K562 (cell line): ENCODE data around the gene TTL. TPM values are rescaled to one million over a fixed set of nuclear protein-coding genes. Genes with fewer than 3 reads are reported as not detected.

ENCODE experiments used
- ADNP ChIP-seq: fragments of 200-800 bp; sonication (Bioruptor generic); IDR thresholded peaks from 2 replicates; pipeline ENCODE4 v1.6.1; 2016; ENCODE audit warnings: missing genetic modification characterization, missing compliant biosample characterization
- AFF1 ChIP-seq, 2 experiments: fragments of 450-650 bp; IDR thresholded peaks; 2 replicates each; pipeline ENCODE4 v1.6.1; 2018; ENCODE audit warnings: mild to moderate bottlenecking in 2 of 2, low read depth in 1 of 2; ENCODE audit not compliant: partially characterized antibody in 2 of 2
- BRF1 ChIP-seq: IDR thresholded peaks from 3 replicates; pipeline ENCODE4 v1.6.1; 2011; ENCODE audit warnings: borderline replicate concordance, mild to moderate bottlenecking; ENCODE audit not compliant: insufficient read length; ENCODE audit errors: extremely low read depth
- CCAR2 ChIP-seq: fragments of 200-400 bp; formaldehyde crosslinking; IDR thresholded peaks from 2 replicates; pipeline ENCODE4 v1.6.1; 2017; ENCODE audit warnings: mild to moderate bottlenecking, low read depth, low read length
- CHAMP1 ChIP-seq: fragments of 450-650 bp; IDR thresholded peaks from 2 replicates; pipeline ENCODE4 v1.6.1; 2016; ENCODE audit warnings: mild to moderate bottlenecking
- DDX20 ChIP-seq: fragments of 450-650 bp; IDR thresholded peaks from 2 replicates; pipeline ENCODE4 v1.6.1; 2016; ENCODE audit warnings: missing genetic modification characterization, low read depth, mild to moderate bottlenecking, missing compliant biosample characterization, moderate library complexity
- ID3 ChIP-seq, 2 experiments: fragments of 250-450 bp in 1 of 2; fragments of 450-650 bp in 1 of 2; sonication (Bioruptor Pico) in 1 of 2; IDR thresholded peaks; 2 replicates each; pipeline versions ENCODE4 v1.6.1 to v1.8.0; 2016 to 2021; ENCODE audit warnings: mild to moderate bottlenecking in 2 of 2, moderate library complexity in 2 of 2, missing compliant biosample characterization in 1 of 2, missing genetic modification characterization in 1 of 2
- JUND ChIP-seq, 2 experiments: IDR thresholded peaks; 2 replicates in 1 of 2; 3 replicates in 1 of 2; pipeline ENCODE4 v1.6.1; 2011; ENCODE audit warnings: borderline replicate concordance in 2 of 2, low read depth in 2 of 2, low read length in 2 of 2, improper control_type of control experiment in 1 of 2, missing biosample characterization in 1 of 2, missing genetic modification characterization in 1 of 2, missing genetic modification reagents in 1 of 2
- MCM7 ChIP-seq, 2 experiments: fragments of 450-650 bp; IDR thresholded peaks; 2 replicates each; pipeline ENCODE4 v1.6.1; 2016 to 2018
- NR1H2 ChIP-seq: sonication (generic); formaldehyde crosslinking; IDR thresholded peaks from 2 replicates; pipeline ENCODE4 v1.4.0; 2020; ENCODE audit warnings: mild to moderate bottlenecking, missing genetic modification reagents
- PML ChIP-seq: IDR thresholded peaks from 2 replicates; pipeline ENCODE4 v1.6.1; 2012; ENCODE audit warnings: low read length, inconsistent platforms
- PRPF4 ChIP-seq: fragments of 200-400 bp; formaldehyde crosslinking; IDR thresholded peaks from one replicate; pipeline ENCODE4 v1.6.1; 2017; ENCODE audit warnings: low read length, low read depth, mild to moderate bottlenecking; ENCODE audit not compliant: insufficient read depth, poor library complexity, severe bottlenecking
- RB1 ChIP-seq: fragments of 450-650 bp; IDR thresholded peaks from 2 replicates; pipeline ENCODE4 v1.6.1; 2017; ENCODE audit warnings: low read depth, mild to moderate bottlenecking
- RNF2 ChIP-seq: sonication (generic); IDR thresholded peaks from 2 replicates; pipeline ENCODE4 v1.6.1; 2016
- SAFB2 ChIP-seq: fragments of 200-400 bp; formaldehyde crosslinking; IDR thresholded peaks from 2 replicates; pipeline ENCODE4 v1.6.1; 2018; ENCODE audit warnings: borderline replicate concordance, low read length, low read depth, moderate library complexity; ENCODE audit not compliant: severe bottlenecking
- SUPT5H ChIP-seq: fragments of 450-650 bp; IDR thresholded peaks from 2 replicates; pipeline ENCODE4 v1.6.1; 2016
- TCF15 ChIP-seq: fragments of 250-450 bp; sonication (Bioruptor Pico); IDR thresholded peaks from 2 replicates; pipeline ENCODE4 v1.8.0; 2022; ENCODE audit warnings: moderate library complexity, mild to moderate bottlenecking, inconsistent platforms
- ZBTB1 ChIP-seq: sonication (generic); formaldehyde crosslinking; IDR thresholded peaks from 2 replicates; pipeline ENCODE4 v1.8.1; 2023; ENCODE audit warnings: missing genetic modification reagents, low read depth, mild to moderate bottlenecking, borderline replicate concordance
- ZNF124 ChIP-seq: sonication (generic); formaldehyde crosslinking; IDR thresholded peaks from 2 replicates; pipeline ENCODE4 v1.8.1; 2022; ENCODE audit warnings: missing genetic modification reagents
- ZNF217 ChIP-seq: sonication (generic); formaldehyde crosslinking; IDR thresholded peaks from 2 replicates; pipeline ENCODE4 v1.8.0; 2022; ENCODE audit warnings: mild to moderate bottlenecking, missing genetic modification reagents
- ZNF583 ChIP-seq: fragments of 250-450 bp; sonication (Bioruptor Pico); IDR thresholded peaks from 2 replicates; pipeline ENCODE4 v1.4.0; 2020
- polyA plus RNA-seq, 8 experiments: library from polyadenylated mRNA; depleted of rRNA in 4 of 8; stranded (reverse) in 5 of 8; unstranded in 3 of 8; fragments of >200 nt; fragmentation: Nextera tagmentation in 2 of 8; fragmentation: Illumina TruSeq in 1 of 8; extraction: Ambion mirVana in 2 of 8; extraction: Trizol in 1 of 8; gene quantifications; 2 replicates each; pipeline versions ENCODE4 v1.2.1 to v1.2.3, GENCODE V29; 2011 to 2014; ENCODE audit warnings: inconsistent platforms in 1 of 8, missing spikeins in 1 of 8
- total RNA-seq, 7 experiments: library from RNA; depleted of rRNA in 6 of 7; stranded (reverse); fragments of >200 nt in 6 of 7; fragmentation: Illumina TruSeq in 2 of 7; extraction: Trizol in 2 of 7; gene quantifications; 2 replicates each; pipeline versions ENCODE4 v1.2.1 to v1.2.3, GENCODE V29; 2011 to 2021; ENCODE audit warnings: low replicate concordance in 1 of 7

Gene TTL
- total and polyA plus RNA-seq, 9 of the 15 experiments (the other 6 are each of a cell fraction or from before 2014, with no cell fraction given): 9.4 to 54.4 (median 34.9) TPM

GRCh38 chr2:112583497-112584133, 101.7 kb downstream of the TTL start (continued):
- TF ChIP-seq AFF1 (IDR thresholded peaks at IDR 0.05; ENCODE audit: low read depth in 1 of 2, partially characterized antibody in 2 of 2) (peak in 1 of 2 experiments; percentile 15), CCAR2 (no peak), PRPF4 (no peak), SUPT5H (no peak), ZBTB1 (CRISPR knock-in tag) (no peak), SAFB2 (no peak), RNF2 (0 out of 2 replicates have a peak, but pooled peaks have one; percentile 3), ZNF583 (CRISPR knock-in tag) (no peak), RB1 (no peak), JUND (IDR thresholded peaks at IDR 0.05; ENCODE audit: borderline replicate concordance, low read depth, low read length) (peak; percentile 81), JUND (tag; IDR thresholded peaks at IDR 0.05; ENCODE audit: borderline replicate concordance, low read depth, low read length) (peak; percentile 85; the same call in 2 of the 3 replicates), TCF15 (no peak), ZNF124 (CRISPR knock-in tag) (no peak), DDX20 (no peak), CHAMP1 (no peak), MCM7 (IDR thresholded peaks at IDR 0.05) (no peak), ADNP (no peak), PML (0 out of 2 replicates have a peak, but pooled peaks have one; percentile 4), ID3 (CRISPR knock-in tag; IDR thresholded peaks at IDR 0.05) (no peak), ID3 (tag; IDR thresholded peaks at IDR 0.05) (0 out of 2 replicates have a peak, but pooled peaks have one; percentile 30), NR1H2 (CRISPR knock-in tag) (no peak; the same call in 1 of the 2 replicates), BRF1 (no peak), ZNF217 (CRISPR knock-in tag) (no peak)
